A549 (cell line): Measurements from ENCODE around the gene ZNF619. TPM values are rescaled to one million over a fixed set of nuclear protein-coding genes. Genes with fewer than 3 reads are reported as not detected.

Source experiments
- ATAC-seq, 2 experiments: fragments of 200-7000 bp in 1 of 2; fragments of >200 bp in 1 of 2; cut with Nextera tagmentation in 1 of 2; cut with Tn5 transposase in 1 of 2; 3 replicates each; pipeline versions ENCODE4 v1.8.0 to v1.9.1; 2018 to 2020; ENCODE audit warnings: mild to moderate bottlenecking in 1 of 2, moderate library complexity in 1 of 2
- CTCF ChIA-PET: fragments of 300-600 bp; sonication (Branson Sonifier 250); formaldehyde crosslinking; extraction: SDS; loops from one replicate; lab custom pipeline; 2021; ENCODE audit warnings: antibody characterized with exemption, inconsistent platforms; lab: Yijun Ruan, JAX
- POLR2A ChIA-PET: fragments of 350-600 bp; formaldehyde crosslinking; extraction: SDS; loops from one replicate; lab custom pipeline; 2021; ENCODE audit warnings: antibody characterized with exemption, inconsistent platforms; lab: Yijun Ruan, JAX
- DNase-seq, 2 experiments: peaks; one replicate each; pipeline versions ENCODE4 v3.0.0 to v3.0.0-alpha.2; 2011 to 2016; ENCODE audit warnings: low read depth in 1 of 2, low spot score in 1 of 2
- FAIRE-seq: peaks from 2 replicates; lab custom pipeline; 2011; peaks lifted over from hg19 to GRCh38; lab: Jason Lieb, UNC
- H3K27ac ChIP-seq, 2 experiments: fragments of >200 bp; sonication (Bioruptor Twin); formaldehyde crosslinking; 3 replicates each; pipeline ENCODE4 v1.5.1; 2016 to 2017
- H3K4me1 ChIP-seq: fragments of >200 bp; sonication (Bioruptor Twin); formaldehyde crosslinking; 3 replicates; pipeline ENCODE4 v1.6.1; 2016
- H3K4me2 ChIP-seq: fragments of >200 bp; sonication (Bioruptor Twin); formaldehyde crosslinking; 3 replicates; pipeline ENCODE4 v1.6.1; 2016
- H3K4me3 ChIP-seq: fragments of >200 bp; sonication (Bioruptor Twin); formaldehyde crosslinking; 3 replicates; pipeline ENCODE4 v1.5.1; 2016
- H3K9me3 ChIP-seq: fragments of >200 bp; sonication (Bioruptor Twin); formaldehyde crosslinking; 3 replicates; pipeline ENCODE4 v1.6.1; 2016
- BHLHE40 ChIP-seq: IDR thresholded peaks from 2 replicates; pipeline ENCODE4 v1.6.1; 2012; ENCODE audit warnings: low read depth, low read length, inconsistent platforms
- CBX8 ChIP-seq: fragments of 200-600 bp; sonication (generic); IDR thresholded peaks from 2 replicates; pipeline ENCODE4 v1.6.1; 2016
- CEBPB ChIP-seq, 2 experiments: fragments of >200 bp in 1 of 2; sonication (Bioruptor Twin) in 1 of 2; formaldehyde crosslinking in 1 of 2; IDR thresholded peaks; 2 replicates each; pipeline ENCODE4 v1.6.1; 2012 to 2016
- E2F6 ChIP-seq: IDR thresholded peaks from 2 replicates; pipeline ENCODE4 v1.6.1; 2012; ENCODE audit warnings: low read depth, borderline replicate concordance
- EHF ChIP-seq: fragments of 250-450 bp; sonication (Bioruptor Pico); IDR thresholded peaks from 2 replicates; pipeline ENCODE4 v1.5.0; 2020; ENCODE audit warnings: mild to moderate bottlenecking
- FOSB ChIP-seq: fragments of 250-450 bp; sonication (Bioruptor Pico); IDR thresholded peaks from 2 replicates; pipeline ENCODE4 v1.5.0; 2020; ENCODE audit warnings: mild to moderate bottlenecking, moderate library complexity
- GATA3 ChIP-seq: IDR thresholded peaks from 2 replicates; pipeline ENCODE4 v1.6.1; 2012; ENCODE audit warnings: borderline replicate concordance
- HOXB13 ChIP-seq: fragments of 250-450 bp; sonication (Bioruptor Pico); IDR thresholded peaks from 2 replicates; pipeline ENCODE4 v1.5.0; 2020; ENCODE audit warnings: low read depth, mild to moderate bottlenecking, moderate library complexity
- JUN ChIP-seq, 2 experiments: fragments of >200 bp; sonication (Bioruptor Twin); formaldehyde crosslinking; IDR thresholded peaks; 2 replicates in 1 of 2; 3 replicates in 1 of 2; pipeline ENCODE4 v1.6.1; 2016 to 2017
- KDM5A ChIP-seq: fragments of 200-600 bp; sonication (generic); IDR thresholded peaks from 2 replicates; pipeline ENCODE4 v1.6.1; 2016; ENCODE audit warnings: antibody characterized with exemption, mild to moderate bottlenecking
- MAFK ChIP-seq: fragments of 450-650 bp; IDR thresholded peaks from 2 replicates; pipeline ENCODE4 v1.6.1; 2014; ENCODE audit not compliant: partially characterized antibody
- MAZ ChIP-seq: fragments of 150-350 bp; IDR thresholded peaks from 2 replicates; pipeline ENCODE4 v1.6.1; 2014; ENCODE audit warnings: antibody characterized with exemption, low read depth, low read length, borderline replicate concordance
- MYC ChIP-seq: IDR thresholded peaks from 2 replicates; pipeline ENCODE4 v1.6.1; 2012; ENCODE audit warnings: mild to moderate bottlenecking, inconsistent platforms, low read length, improper control_type of control experiment, borderline replicate concordance
- NPAS2 ChIP-seq: fragments of 250-450 bp; sonication (Bioruptor Pico); IDR thresholded peaks from 2 replicates; pipeline ENCODE4 v1.8.0; 2022; ENCODE audit warnings: mild to moderate bottlenecking, moderate library complexity, borderline replicate concordance
- NR3C1 ChIP-seq: fragments of >200 bp; sonication (Bioruptor Twin); formaldehyde crosslinking; IDR thresholded peaks from 3 replicates; pipeline ENCODE4 v1.6.1; 2017
- PHF8 ChIP-seq: fragments of 200-600 bp; sonication (generic); IDR thresholded peaks from 2 replicates; pipeline ENCODE4 v1.6.1; 2016; ENCODE audit warnings: low read depth, mild to moderate bottlenecking, antibody characterized with exemption, moderate library complexity, borderline replicate concordance
- RARB ChIP-seq: fragments of 250-450 bp; sonication (Bioruptor Pico); IDR thresholded peaks from 2 replicates; pipeline ENCODE4 v1.8.0; 2021; ENCODE audit warnings: mild to moderate bottlenecking, moderate library complexity
- RNF2 ChIP-seq: fragments of 200-600 bp; sonication (generic); IDR thresholded peaks from 2 replicates; pipeline ENCODE4 v1.6.1; 2016; ENCODE audit warnings: low read depth, mild to moderate bottlenecking, antibody characterized with exemption, moderate library complexity, borderline replicate concordance
- SMC3 ChIP-seq: fragments of >200 bp; sonication (Bioruptor Twin); formaldehyde crosslinking; IDR thresholded peaks from 3 replicates; pipeline ENCODE4 v1.6.1; 2018; ENCODE audit warnings: inconsistent platforms
- TFCP2L1 ChIP-seq: fragments of 250-450 bp; sonication (Bioruptor Pico); IDR thresholded peaks from 2 replicates; pipeline ENCODE4 v1.5.0; 2021; ENCODE audit warnings: mild to moderate bottlenecking
- WGBS: methylation state at CpG from one replicate; pipeline ENCODE4 v1.1.6; 2017; ENCODE audit errors: missing lambda C conversion rate; 5-methylcytosine and 5-hydroxymethylcytosine counted together
- polyA plus RNA-seq, 4 experiments: library from polyadenylated mRNA; depleted of rRNA in 3 of 4; stranded (reverse); fragments of >200 nt; fragmentation: RNase III in 1 of 4; extraction: RNeasy Plus Mini Kit Qiagen cat#74134 plus additional on column Dnase treatment in 1 of 4; gene quantifications; 2 replicates in 3 of 4; 3 replicates in 1 of 4; pipeline ENCODE4 v1.2.3, GENCODE V29; 2011 to 2017
- TF ChIP-seq, protein P1 (sequence below): fragments of 250-450 bp; sonication (Bioruptor Pico); IDR thresholded peaks from 2 replicates; pipeline ENCODE4 v1.5.0; 2021; ENCODE audit warnings: mild to moderate bottlenecking, moderate library complexity, borderline replicate concordance
- TF ChIP-seq, protein P2 (sequence below): fragments of >200 bp; sonication (Bioruptor Twin); formaldehyde crosslinking; IDR thresholded peaks from 2 replicates; pipeline ENCODE4 v1.6.1; 2016
- TF ChIP-seq, protein P3 (sequence below): fragments of >200 bp; sonication (Bioruptor Twin); formaldehyde crosslinking; IDR thresholded peaks from 3 replicates; pipeline ENCODE4 v1.5.1; 2016
- TF ChIP-seq, protein P4 (sequence below): IDR thresholded peaks from 2 replicates; pipeline ENCODE4 v1.6.1; 2012

Gene ZNF619
- polyA plus RNA-seq, 2 of the 4 experiments (the other 2 are of a cell fraction) = 2.2 to 4.1 TPM

GRCh38 chr3:40499952-40500351, 23.0 kb downstream of the ZNF619 start:
- H3K4me2 ChIP-seq = no peak overlapping the region
- no peak overlapping the region for H3K4me3 ChIP-seq
- POLR2A ChIA-PET = no interaction called here
- ATAC-seq (no peak), FAIRE-seq (no peak), DNase-seq (no peak)
- no peak for TF ChIP-seq E2F6
- TF ChIP-seq, protein P1, sequence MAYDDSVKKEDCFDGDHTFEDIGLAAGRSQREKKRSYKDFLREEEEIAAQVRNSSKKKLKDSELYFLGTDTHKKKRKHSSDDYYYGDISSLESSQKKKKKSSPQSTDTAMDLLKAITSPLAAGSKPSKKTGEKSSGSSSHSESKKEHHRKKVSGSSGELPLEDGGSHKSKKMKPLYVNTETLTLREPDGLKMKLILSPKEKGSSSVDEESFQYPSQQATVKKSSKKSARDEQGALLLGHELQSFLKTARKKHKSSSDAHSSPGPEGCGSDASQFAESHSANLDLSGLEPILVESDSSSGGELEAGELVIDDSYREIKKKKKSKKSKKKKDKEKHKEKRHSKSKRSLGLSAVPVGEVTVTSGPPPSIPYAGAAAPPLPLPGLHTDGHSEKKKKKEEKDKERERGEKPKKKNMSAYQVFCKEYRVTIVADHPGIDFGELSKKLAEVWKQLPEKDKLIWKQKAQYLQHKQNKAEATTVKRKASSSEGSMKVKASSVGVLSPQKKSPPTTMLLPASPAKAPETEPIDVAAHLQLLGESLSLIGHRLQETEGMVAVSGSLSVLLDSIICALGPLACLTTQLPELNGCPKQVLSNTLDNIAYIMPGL = no peak
- no peak for TF ChIP-seq MAZ
- no peak for TF ChIP-seq MYC
- TF ChIP-seq NPAS2 = no peak
- TF ChIP-seq RARB (CRISPR knock-in tag) = no peak
- TF ChIP-seq KDM5A = no peak
- no peak for TF ChIP-seq TFCP2L1 (CRISPR knock-in tag)
- no peak for TF ChIP-seq RNF2
- TF ChIP-seq NR3C1 = no peak
- no peak for TF ChIP-seq FOSB (CRISPR knock-in tag)
- TF ChIP-seq GATA3 = no peak
- no peak for TF ChIP-seq JUN (IDR thresholded peaks at IDR 0.05)
- TF ChIP-seq, protein P2, sequence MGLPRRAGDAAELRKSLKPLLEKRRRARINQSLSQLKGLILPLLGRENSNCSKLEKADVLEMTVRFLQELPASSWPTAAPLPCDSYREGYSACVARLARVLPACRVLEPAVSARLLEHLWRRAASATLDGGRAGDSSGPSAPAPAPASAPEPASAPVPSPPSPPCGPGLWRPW = no peak
- no peak for TF ChIP-seq BHLHE40
- TF ChIP-seq CEBPB (IDR thresholded peaks at IDR 0.05) = no peak
- TF ChIP-seq SMC3 = no peak
- no peak for TF ChIP-seq EHF (CRISPR knock-in tag)
- CTCF ChIA-PET = interaction anchor here (0.8 kb wide), 1 partner anchor 17 kb away, joined by 3 read pairs; no protein-coding TSS in a partner anchor
- no peak overlapping the region for H3K27ac ChIP-seq
- H3K4me1 ChIP-seq = peaks cover 7% of the 10 kb centered on the region; the same call in 2 of the 3 replicates
- 92% methylated on average over 1 of the region's 1 CpG for WGBS
- H3K9me3 ChIP-seq = no peaks in the 10 kb centered on the region

GRCh38 chr3:40502034-40502433, 25.1 kb downstream of the ZNF619 start:
- Histone ChIP-seq H3K4me3 (no peak overlapping the region), H3K9me3 (no peaks in the 10 kb centered on the region), H3K4me1 (peaks cover 13% of the 10 kb centered on the region; the same call in 2 of the 3 replicates), H3K27ac (no peak overlapping the region), H3K4me2 (no peak overlapping the region)
- CTCF ChIA-PET = no interaction called here
- POLR2A ChIA-PET = no interaction called here
- TF ChIP-seq HOXB13 (CRISPR knock-in tag) (no peak), NR3C1 (no peak), CBX8 (no peak), SMC3 (no peak), CEBPB (IDR thresholded peaks at IDR 0.05) (no peak), MAZ (no peak), RNF2 (no peak), MAFK (no peak), PHF8 (no peak), E2F6 (no peak)
- TF ChIP-seq, protein P3, sequence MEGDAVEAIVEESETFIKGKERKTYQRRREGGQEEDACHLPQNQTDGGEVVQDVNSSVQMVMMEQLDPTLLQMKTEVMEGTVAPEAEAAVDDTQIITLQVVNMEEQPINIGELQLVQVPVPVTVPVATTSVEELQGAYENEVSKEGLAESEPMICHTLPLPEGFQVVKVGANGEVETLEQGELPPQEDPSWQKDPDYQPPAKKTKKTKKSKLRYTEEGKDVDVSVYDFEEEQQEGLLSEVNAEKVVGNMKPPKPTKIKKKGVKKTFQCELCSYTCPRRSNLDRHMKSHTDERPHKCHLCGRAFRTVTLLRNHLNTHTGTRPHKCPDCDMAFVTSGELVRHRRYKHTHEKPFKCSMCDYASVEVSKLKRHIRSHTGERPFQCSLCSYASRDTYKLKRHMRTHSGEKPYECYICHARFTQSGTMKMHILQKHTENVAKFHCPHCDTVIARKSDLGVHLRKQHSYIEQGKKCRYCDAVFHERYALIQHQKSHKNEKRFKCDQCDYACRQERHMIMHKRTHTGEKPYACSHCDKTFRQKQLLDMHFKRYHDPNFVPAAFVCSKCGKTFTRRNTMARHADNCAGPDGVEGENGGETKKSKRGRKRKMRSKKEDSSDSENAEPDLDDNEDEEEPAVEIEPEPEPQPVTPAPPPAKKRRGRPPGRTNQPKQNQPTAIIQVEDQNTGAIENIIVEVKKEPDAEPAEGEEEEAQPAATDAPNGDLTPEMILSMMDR = no peak
- TF ChIP-seq, protein P4, sequence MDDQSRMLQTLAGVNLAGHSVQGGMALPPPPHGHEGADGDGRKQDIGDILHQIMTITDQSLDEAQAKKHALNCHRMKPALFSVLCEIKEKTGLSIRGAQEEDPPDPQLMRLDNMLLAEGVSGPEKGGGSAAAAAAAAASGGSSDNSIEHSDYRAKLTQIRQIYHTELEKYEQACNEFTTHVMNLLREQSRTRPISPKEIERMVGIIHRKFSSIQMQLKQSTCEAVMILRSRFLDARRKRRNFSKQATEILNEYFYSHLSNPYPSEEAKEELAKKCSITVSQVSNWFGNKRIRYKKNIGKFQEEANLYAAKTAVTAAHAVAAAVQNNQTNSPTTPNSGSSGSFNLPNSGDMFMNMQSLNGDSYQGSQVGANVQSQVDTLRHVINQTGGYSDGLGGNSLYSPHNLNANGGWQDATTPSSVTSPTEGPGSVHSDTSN = no peak
- TF ChIP-seq, protein P1 = no peak
- FAIRE-seq (no peak), ATAC-seq (no peak), DNase-seq (no peak)
- 63% methylated on average over 2 of the region's 2 CpGs for WGBS
